Measurements from ENCODE around the gene ZMYND8. TPM values are rescaled to one million over a fixed set of nuclear protein-coding genes. Genes with fewer than 3 reads are reported as not detected.
"Not testable (repeated sequence)": the region's sequence is repeated elsewhere in the genome, so short reads cannot be mapped to it uniquely, and the experiment has no call there.

ZMYND8 gene
- total RNA-seq, 2 donors from 2014 or later, result 42.1 to 65.7 TPM

- H3K27me3 Mint-ChIP-seq, result no peaks in the 10 kb centered on the region
- peak overlapping the region; percentile 7 to 63 for H3K27ac Mint-ChIP-seq
- ATAC-seq (no peak), DNase-seq (ENCODE audit: low spot score) (no peak)
- no peak overlapping the region for H3K4me3 Mint-ChIP-seq
- H3K4me1 Mint-ChIP-seq (ENCODE audit: low read depth in 2 of 2), result peaks cover 0 to 9% of the 10 kb centered on the region in 2 donors
- H3K36me3 Mint-ChIP-seq, result peaks cover 11% of the 10 kb centered on the region
- no peaks in the 10 kb centered on the region for H3K9me3 Mint-ChIP-seq
These were observed 112.8 kb downstream of the ZMYND8 start for GRCh38 chr20:47243532-47244305.

GRCh38 chr20:47243003-47243402, 113.5 kb downstream of the ZMYND8 start:
- ATAC-seq, result no peak
- no peaks in the 10 kb centered on the region for H3K27me3 Mint-ChIP-seq
- peaks cover 0 to 5% of the 10 kb centered on the region in 2 donors for H3K4me1 Mint-ChIP-seq (ENCODE audit: low read depth in 2 of 2)
- no peak overlapping the region for H3K4me3 Mint-ChIP-seq
- no peaks in the 10 kb centered on the region for H3K9me3 Mint-ChIP-seq
- DNase-seq (ENCODE audit: low spot score), result no peak
- peaks cover 7% of the 10 kb centered on the region for H3K36me3 Mint-ChIP-seq
- peak overlapping the region in 1 of 2 donors; percentile 63 for H3K27ac Mint-ChIP-seq

- Mint-ChIP-seq H3K4me1 (ENCODE audit: low read depth in 2 of 2) (peaks cover 0 to 5% of the 10 kb centered on the region in 2 donors), H3K4me3 (no peak overlapping the region), H3K27me3 (no peaks in the 10 kb centered on the region), H3K9me3 (no peaks in the 10 kb centered on the region), H3K27ac (no peak overlapping the region), H3K36me3 (peaks cover 5% of the 10 kb centered on the region)
- ATAC-seq (no peak), DNase-seq (ENCODE audit: low spot score) (no peak)
These were observed 115.1 kb downstream of the ZMYND8 start for GRCh38 chr20:47241345-47241781.

GRCh38 chr20:47240096-47240495, 116.4 kb downstream of the ZMYND8 start:
- not testable (repeated sequence) for ATAC-seq; H3K4me1 Mint-ChIP-seq (ENCODE audit: low read depth in 2 of 2); H3K27me3 Mint-ChIP-seq; H3K36me3 Mint-ChIP-seq; H3K27ac Mint-ChIP-seq; DNase-seq (ENCODE audit: low spot score); H3K9me3 Mint-ChIP-seq; H3K4me3 Mint-ChIP-seq

GRCh38 chr20:47239719-47240067, 116.8 kb downstream of the ZMYND8 start:
- Mint-ChIP-seq H3K4me3 (no peak overlapping the region), H3K36me3 (peaks cover 4% of the 10 kb centered on the region), H3K4me1 (ENCODE audit: low read depth in 2 of 2) (peaks cover 0 to 5% of the 10 kb centered on the region in 2 donors), H3K9me3 (no peaks in the 10 kb centered on the region), H3K27me3 (no peaks in the 10 kb centered on the region), H3K27ac (no peak overlapping the region)
- DNase-seq (ENCODE audit: low spot score) (no peak), ATAC-seq (no peak)

- Mint-ChIP-seq H3K9me3 (no peaks in the 10 kb centered on the region), H3K36me3 (peaks cover 4% of the 10 kb centered on the region), H3K4me3 (no peak overlapping the region), H3K4me1 (ENCODE audit: low read depth in 2 of 2) (peaks cover 0 to 5% of the 10 kb centered on the region in 2 donors), H3K27ac (no peak overlapping the region), H3K27me3 (no peaks in the 10 kb centered on the region)
- DNase-seq (ENCODE audit: low spot score) (no peak), ATAC-seq (no peak)
These were observed 117.5 kb downstream of the ZMYND8 start for GRCh38 chr20:47238780-47239718.

GRCh38 chr20:47237715-47238114, 118.8 kb downstream of the ZMYND8 start:
- peaks cover 0 to 3% of the 10 kb centered on the region in 2 donors for H3K4me1 Mint-ChIP-seq (ENCODE audit: low read depth in 2 of 2)
- H3K27ac Mint-ChIP-seq, result peak overlapping the region in 1 of 2 donors; percentile 41
- no peaks in the 10 kb centered on the region for H3K27me3 Mint-ChIP-seq
- no peak overlapping the region for H3K4me3 Mint-ChIP-seq
- H3K36me3 Mint-ChIP-seq, result peaks cover 4% of the 10 kb centered on the region
- ATAC-seq (no peak), DNase-seq (ENCODE audit: low spot score) (no peak)
- H3K9me3 Mint-ChIP-seq, result no peaks in the 10 kb centered on the region

GRCh38 chr20:47236639-47236900, 119.9 kb downstream of the ZMYND8 start:
- no peak overlapping the region for H3K27ac Mint-ChIP-seq
- no peak overlapping the region for H3K4me3 Mint-ChIP-seq
- no peak for DNase-seq (ENCODE audit: low spot score)
- H3K4me1 Mint-ChIP-seq (ENCODE audit: low read depth in 2 of 2), result peaks cover 0 to 6% of the 10 kb centered on the region in 2 donors
- no peak for ATAC-seq
- H3K9me3 Mint-ChIP-seq, result no peaks in the 10 kb centered on the region
- H3K36me3 Mint-ChIP-seq, result peaks cover 6% of the 10 kb centered on the region
- no peaks in the 10 kb centered on the region for H3K27me3 Mint-ChIP-seq

- H3K36me3 Mint-ChIP-seq, result peaks cover 11% of the 10 kb centered on the region
- peaks cover 0 to 3% of the 10 kb centered on the region in 2 donors for H3K4me1 Mint-ChIP-seq (ENCODE audit: low read depth in 2 of 2)
- DNase-seq (ENCODE audit: low spot score) (no peak), ATAC-seq (no peak)
- no peaks in the 10 kb centered on the region for H3K9me3 Mint-ChIP-seq
- no peaks in the 10 kb centered on the region for H3K27me3 Mint-ChIP-seq
- no peak overlapping the region for H3K27ac Mint-ChIP-seq
- H3K4me3 Mint-ChIP-seq, result no peak overlapping the region
These were observed 120.5 kb downstream of the ZMYND8 start for GRCh38 chr20:47235853-47236638.

GRCh38 chr20:47235111-47235510, 121.4 kb downstream of the ZMYND8 start:
- no peaks in the 10 kb centered on the region for H3K9me3 Mint-ChIP-seq
- peaks cover 17% of the 10 kb centered on the region for H3K36me3 Mint-ChIP-seq

GRCh38 chr20:47233333-47234188, 122.9 kb downstream of the ZMYND8 start:
- H3K27ac Mint-ChIP-seq, result no peak overlapping the region
- DNase-seq (ENCODE audit: low spot score) (no peak), ATAC-seq (no peak)
- peaks cover 17% of the 10 kb centered on the region for H3K36me3 Mint-ChIP-seq
- H3K4me3 Mint-ChIP-seq, result no peak overlapping the region
- H3K4me1 Mint-ChIP-seq (ENCODE audit: low read depth in 2 of 2), result peaks cover 0 to 8% of the 10 kb centered on the region in 2 donors
- no peaks in the 10 kb centered on the region for H3K9me3 Mint-ChIP-seq
- no peaks in the 10 kb centered on the region for H3K27me3 Mint-ChIP-seq

More at GRCh38 chr20:47235111-47235510, 121.4 kb downstream of the ZMYND8 start:
- H3K4me1 Mint-ChIP-seq (ENCODE audit: low read depth in 2 of 2), result peaks cover 0 to 8% of the 10 kb centered on the region in 2 donors
- DNase-seq (ENCODE audit: low spot score), result no peak
- no peaks in the 10 kb centered on the region for H3K27me3 Mint-ChIP-seq
- H3K4me3 Mint-ChIP-seq, result no peak overlapping the region
- no peak for ATAC-seq
- H3K27ac Mint-ChIP-seq, result no peak overlapping the region

GRCh38 chr20:47232518-47232917, 124.0 kb downstream of the ZMYND8 start:
- DNase-seq (ENCODE audit: low spot score), result no peak
- H3K36me3 Mint-ChIP-seq, result peaks cover 17% of the 10 kb centered on the region
- no peaks in the 10 kb centered on the region for H3K9me3 Mint-ChIP-seq
- no peak overlapping the region for H3K4me3 Mint-ChIP-seq
- H3K27ac Mint-ChIP-seq, result no peak overlapping the region
- H3K27me3 Mint-ChIP-seq, result no peaks in the 10 kb centered on the region
- peaks cover 0 to 8% of the 10 kb centered on the region in 2 donors for H3K4me1 Mint-ChIP-seq (ENCODE audit: low read depth in 2 of 2)
- ATAC-seq, result no peak

Measured in natural killer cell treated with Interleukin-12 subunit alpha and Interleukin-12 subunit beta and Interleukin-15 and Interleukin-18, amount 100 ng/mL, for 72 hours (primary cell).